Measurements from ENCODE around the gene NHSL1. TPM values are rescaled to one million over a fixed set of nuclear protein-coding genes. Genes with fewer than 3 reads are reported as not detected.

The NHSL1 gene
- total and polyA plus RNA-seq, 9 of the 15 experiments (the other 6 are each of a cell fraction or from before 2014, with no cell fraction given) = 0.09 to 0.20 TPM; not detected in 7

- H3K27me3 ChIP-seq (ENCODE audit: control insufficient read depth in 2 of 2, insufficient read depth in 2 of 2, low read length in 2 of 2) = no peaks in the 10 kb centered on the region
- WGBS (ENCODE audit: insufficient coverage, low coverage, missing lambda C conversion rate) = 3% methylated on average over 34 of the region's 35 CpGs
- no peaks in the 10 kb centered on the region for H3K9me3 ChIP-seq (replicated peaks; ENCODE audit: control insufficient read depth, insufficient read depth, low read depth, low read length)
- H3K9ac ChIP-seq (ENCODE audit: insufficient read depth in 1 of 2, low read depth in 2 of 2, low read length in 2 of 2) = peak overlapping the region; percentile 91 to 94
- FAIRE-seq (peak; percentile 51), DNase-seq (ENCODE audit: extremely low read depth in 1 of 4, low spot score in 3 of 4) (peak; percentile 54 to 59 (median 56)), ATAC-seq (peak; percentile 21)
- peak overlapping the region; percentile 58 for H3K4me3 ChIP-seq
- peak overlapping the region; percentile 63 for H3K27ac ChIP-seq (ENCODE audit: extremely low read depth, low read depth, low read length)
- peaks cover 11% of the 10 kb centered on the region; the same call in 2 of the 3 replicates for H3K79me2 ChIP-seq (ENCODE audit: control insufficient read depth, insufficient read depth, low read length)
- intact Hi-C loops (cut with micrococcal nuclease) = loop anchor here (5.0 kb wide), 3 partner anchors 118 to 403 kb away; no protein-coding TSS in a partner anchor
- no peaks in the 10 kb centered on the region for H4K20me1 ChIP-seq (replicated peaks; ENCODE audit: control insufficient read depth, insufficient read depth, low read length)
- peak overlapping the region; percentile 85 for H2AFZ ChIP-seq (ENCODE audit: low read depth, low read length)
- no peaks in the 10 kb centered on the region for H3K9me1 ChIP-seq (ENCODE audit: control insufficient read depth, insufficient read depth, low read length)
- peaks cover 41% of the 10 kb centered on the region for H3K36me3 ChIP-seq (ENCODE audit: control insufficient read depth, insufficient read depth, low read length)
- POLR2A ChIA-PET = interaction anchor here (0.6 to 1.0 kb wide), 5 partner anchors 11 to 933 kb away, joined by 3 to 4 read pairs (median 3); no protein-coding TSS in a partner anchor
- TSS peak; percentile 48 for BruUV-seq (replicated peaks)
- in situ Hi-C loops (cut with MboI) = no loop called here
- H3K4me2 ChIP-seq (ENCODE audit: insufficient read depth, low read length) = peak overlapping the region; percentile 92
- CTCF ChIA-PET (ENCODE audit: low intra/inter-chr PET ratio) = no interaction called here
- H3K4me1 ChIP-seq (replicated peaks in 1 of 2; ENCODE audit: control insufficient read depth in 2 of 2, insufficient read depth in 2 of 2, low read length in 2 of 2) = peaks cover 10 to 23% of the 10 kb centered on the region in 2 experiments
- TF ChIP-seq CUX1 (CRISPR knock-in tag; IDR thresholded peaks at IDR 0.05) (no peak), FOXA3 (CRISPR knock-in tag; conservative IDR thresholded peaks at IDR 0.05 in 1 of 2, IDR thresholded peaks at IDR 0.05 in 1 of 2) (0 out of 4 replicates have a peak, but pooled peaks of 1 of the 2 experiments have one; percentile 25), ZC3H4 (CRISPR knock-in tag; IDR thresholded peaks at IDR 0.05; ENCODE audit: borderline replicate concordance) (no peak), DEAF1 (CRISPR knock-in tag; IDR thresholded peaks at IDR 0.05) (no peak), BCLAF1 (IDR thresholded peaks at IDR 0.05; ENCODE audit: borderline replicate concordance in 1 of 2, control insufficient read depth in 1 of 2, low read depth in 2 of 2, low read length in 1 of 2) (no peak), FOXK1 (CRISPR knock-in tag; IDR thresholded peaks at IDR 0.05; ENCODE audit: borderline replicate concordance) (no peak), U2AF2 (optimal IDR thresholded peaks at IDR 0.05; ENCODE audit: low read depth, low read length) (no peak), RFX1 (IDR thresholded peaks at IDR 0.05) (no peak), SAP30 (IDR thresholded peaks at IDR 0.05; ENCODE audit: borderline replicate concordance, insufficient read depth, low read depth, low read length, poor library complexity, severe bottlenecking) (no peak)
Observed at GRCh38 chr6:138404666-138405337, 94.5 kb downstream of the NHSL1 start.

All from K562 (cell line).